ENCODE measurements around the gene BLOC1S3.

DNA sequence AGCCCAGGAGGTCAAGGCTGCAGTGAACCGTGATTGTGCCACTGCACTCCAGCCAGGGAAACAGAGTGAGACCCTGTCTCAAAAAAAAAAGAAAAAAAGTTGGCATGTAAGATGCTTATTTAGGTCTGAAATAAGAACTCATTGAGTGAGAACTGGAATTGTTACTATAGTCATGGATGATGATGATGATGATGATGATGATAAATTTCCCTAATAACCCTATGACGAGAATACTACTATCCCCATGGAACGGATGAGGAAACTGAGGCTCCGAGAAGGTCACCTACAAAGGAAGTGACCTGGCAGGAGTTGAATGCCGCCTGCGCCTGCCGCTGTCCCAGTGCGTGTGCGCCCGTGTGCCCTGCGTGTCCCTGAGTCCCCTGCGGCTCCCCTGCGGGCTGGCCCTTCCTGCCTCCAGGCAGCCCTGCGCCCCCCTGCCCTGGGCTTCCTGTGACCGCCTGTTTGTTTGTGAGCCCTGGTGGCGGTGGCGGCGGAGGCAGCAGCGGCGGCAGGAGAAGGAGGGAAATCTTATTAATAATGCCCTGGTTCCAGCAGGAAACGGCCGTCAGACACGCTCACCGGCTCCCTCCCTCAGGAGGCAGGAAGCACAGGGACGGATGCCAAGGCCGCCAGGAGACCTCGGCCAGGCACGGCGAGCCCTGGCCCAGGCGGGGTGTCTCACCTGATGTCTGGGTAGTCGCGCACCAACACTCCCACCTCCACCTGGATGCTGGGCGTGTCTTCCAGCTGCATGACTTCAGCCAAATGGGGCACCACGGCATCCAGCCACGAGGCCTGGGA, 37.0 kb downstream of the BLOC1S3 start:
- TF ChIP-seq, protein P1, sequence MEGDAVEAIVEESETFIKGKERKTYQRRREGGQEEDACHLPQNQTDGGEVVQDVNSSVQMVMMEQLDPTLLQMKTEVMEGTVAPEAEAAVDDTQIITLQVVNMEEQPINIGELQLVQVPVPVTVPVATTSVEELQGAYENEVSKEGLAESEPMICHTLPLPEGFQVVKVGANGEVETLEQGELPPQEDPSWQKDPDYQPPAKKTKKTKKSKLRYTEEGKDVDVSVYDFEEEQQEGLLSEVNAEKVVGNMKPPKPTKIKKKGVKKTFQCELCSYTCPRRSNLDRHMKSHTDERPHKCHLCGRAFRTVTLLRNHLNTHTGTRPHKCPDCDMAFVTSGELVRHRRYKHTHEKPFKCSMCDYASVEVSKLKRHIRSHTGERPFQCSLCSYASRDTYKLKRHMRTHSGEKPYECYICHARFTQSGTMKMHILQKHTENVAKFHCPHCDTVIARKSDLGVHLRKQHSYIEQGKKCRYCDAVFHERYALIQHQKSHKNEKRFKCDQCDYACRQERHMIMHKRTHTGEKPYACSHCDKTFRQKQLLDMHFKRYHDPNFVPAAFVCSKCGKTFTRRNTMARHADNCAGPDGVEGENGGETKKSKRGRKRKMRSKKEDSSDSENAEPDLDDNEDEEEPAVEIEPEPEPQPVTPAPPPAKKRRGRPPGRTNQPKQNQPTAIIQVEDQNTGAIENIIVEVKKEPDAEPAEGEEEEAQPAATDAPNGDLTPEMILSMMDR (IDR thresholded peaks at IDR 0.05; ENCODE audit: insufficient read depth, low read length, poor library complexity, severe bottlenecking): no peak
- TF ChIP-seq EZH2phosphoT487 (conservative IDR thresholded peaks at IDR 0.05; ENCODE audit: low read length): no peak

Data from SU-DHL-6 (cell line).